ENCODE data around the gene SLC48A1.

Gene SLC48A1

DNA sequence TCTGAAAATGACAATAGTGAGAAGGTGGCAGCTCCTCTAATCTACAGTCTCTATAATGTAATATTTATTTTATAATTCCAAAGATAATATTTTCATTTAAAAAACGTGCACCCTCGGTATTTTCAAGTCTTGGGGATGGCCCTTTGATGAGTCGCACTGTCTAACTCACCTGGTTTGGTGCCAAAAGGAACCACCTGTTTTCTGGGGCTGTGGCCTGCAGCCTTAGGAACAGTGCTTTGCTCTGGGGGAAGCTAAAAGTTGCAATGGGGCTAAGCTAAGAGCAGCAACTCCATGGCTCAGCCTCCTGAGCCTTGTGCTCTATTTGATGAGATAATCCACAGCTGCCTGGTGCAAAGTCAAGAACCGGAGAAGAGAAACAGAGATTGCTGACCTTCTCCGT lies 41.3 kb upstream of the SLC48A1 start:
- H3K4me3 ChIP-seq (ENCODE audit: low read depth, low read length) = no peak overlapping the region
- TF ChIP-seq, protein P1, sequence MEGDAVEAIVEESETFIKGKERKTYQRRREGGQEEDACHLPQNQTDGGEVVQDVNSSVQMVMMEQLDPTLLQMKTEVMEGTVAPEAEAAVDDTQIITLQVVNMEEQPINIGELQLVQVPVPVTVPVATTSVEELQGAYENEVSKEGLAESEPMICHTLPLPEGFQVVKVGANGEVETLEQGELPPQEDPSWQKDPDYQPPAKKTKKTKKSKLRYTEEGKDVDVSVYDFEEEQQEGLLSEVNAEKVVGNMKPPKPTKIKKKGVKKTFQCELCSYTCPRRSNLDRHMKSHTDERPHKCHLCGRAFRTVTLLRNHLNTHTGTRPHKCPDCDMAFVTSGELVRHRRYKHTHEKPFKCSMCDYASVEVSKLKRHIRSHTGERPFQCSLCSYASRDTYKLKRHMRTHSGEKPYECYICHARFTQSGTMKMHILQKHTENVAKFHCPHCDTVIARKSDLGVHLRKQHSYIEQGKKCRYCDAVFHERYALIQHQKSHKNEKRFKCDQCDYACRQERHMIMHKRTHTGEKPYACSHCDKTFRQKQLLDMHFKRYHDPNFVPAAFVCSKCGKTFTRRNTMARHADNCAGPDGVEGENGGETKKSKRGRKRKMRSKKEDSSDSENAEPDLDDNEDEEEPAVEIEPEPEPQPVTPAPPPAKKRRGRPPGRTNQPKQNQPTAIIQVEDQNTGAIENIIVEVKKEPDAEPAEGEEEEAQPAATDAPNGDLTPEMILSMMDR (IDR thresholded peaks at IDR 0.05; ENCODE audit: low read depth, low read length) = no peak
- no peak for DNase-seq
- H3K36me3 ChIP-seq = no peaks in the 10 kb centered on the region
- H3K27me3 ChIP-seq = no peaks in the 10 kb centered on the region
- no peaks in the 10 kb centered on the region for H3K9me3 ChIP-seq
- H3K4me1 ChIP-seq = no peaks in the 10 kb centered on the region; the same call in 1 of the 2 replicates

DNA sequence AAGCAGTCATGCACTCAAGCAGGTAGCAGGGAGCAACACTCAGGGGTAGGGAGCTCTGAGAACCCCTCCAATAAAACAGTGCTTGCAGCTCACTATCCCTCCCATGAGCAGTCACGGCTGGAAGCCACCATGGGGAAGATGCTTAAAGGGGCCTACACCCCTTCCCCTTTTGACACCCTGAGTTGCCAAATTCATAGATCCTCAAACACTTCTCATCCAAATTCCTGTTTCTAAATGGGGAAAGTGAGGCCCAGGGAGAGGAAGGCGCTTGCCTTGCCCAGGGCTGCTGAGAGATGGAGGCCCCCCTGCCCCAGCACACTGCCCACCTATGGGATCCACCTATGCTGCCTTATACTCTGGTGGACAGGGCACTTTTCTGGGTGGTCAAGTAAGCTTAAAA lies 40.5 kb upstream of the SLC48A1 start:
- no peaks in the 10 kb centered on the region for H3K27me3 ChIP-seq
- H3K36me3 ChIP-seq = no peaks in the 10 kb centered on the region
- peaks cover 5% of the 10 kb centered on the region for H3K4me1 ChIP-seq
- TF ChIP-seq, protein P1 (IDR thresholded peaks at IDR 0.05; ENCODE audit: low read depth, low read length) = no peak
- H3K4me3 ChIP-seq (ENCODE audit: low read depth, low read length) = no peak overlapping the region
- H3K9me3 ChIP-seq = no peaks in the 10 kb centered on the region
- no peak for DNase-seq

DNA sequence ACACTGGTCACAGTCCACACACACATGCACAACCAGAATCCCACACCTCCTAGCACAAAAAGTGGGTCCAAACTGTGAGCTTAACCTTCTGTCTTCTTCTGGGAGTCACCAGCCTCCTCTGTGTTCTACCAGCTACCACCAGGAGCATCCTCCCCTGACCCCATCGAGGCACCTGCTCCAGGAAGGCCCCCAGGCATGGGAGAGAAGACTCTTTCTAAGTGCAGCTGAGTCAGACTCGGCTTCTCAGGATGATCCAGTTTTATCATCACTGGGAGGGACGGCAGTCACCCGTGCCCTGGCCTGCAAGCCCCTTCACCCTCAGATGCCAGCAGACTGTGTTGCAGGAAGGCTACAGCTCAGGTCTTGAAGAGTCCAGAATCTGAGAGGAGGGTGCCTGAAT lies 39.9 kb upstream of the SLC48A1 start:
- Histone ChIP-seq H3K4me1 (peaks cover 5% of the 10 kb centered on the region), H3K27me3 (no peaks in the 10 kb centered on the region), H3K36me3 (no peaks in the 10 kb centered on the region), H3K9me3 (no peaks in the 10 kb centered on the region), H3K4me3 (ENCODE audit: low read depth, low read length) (no peak overlapping the region)
- DNase-seq = no peak
- TF ChIP-seq, protein P1 (IDR thresholded peaks at IDR 0.05; ENCODE audit: low read depth, low read length) = no peak

DNA sequence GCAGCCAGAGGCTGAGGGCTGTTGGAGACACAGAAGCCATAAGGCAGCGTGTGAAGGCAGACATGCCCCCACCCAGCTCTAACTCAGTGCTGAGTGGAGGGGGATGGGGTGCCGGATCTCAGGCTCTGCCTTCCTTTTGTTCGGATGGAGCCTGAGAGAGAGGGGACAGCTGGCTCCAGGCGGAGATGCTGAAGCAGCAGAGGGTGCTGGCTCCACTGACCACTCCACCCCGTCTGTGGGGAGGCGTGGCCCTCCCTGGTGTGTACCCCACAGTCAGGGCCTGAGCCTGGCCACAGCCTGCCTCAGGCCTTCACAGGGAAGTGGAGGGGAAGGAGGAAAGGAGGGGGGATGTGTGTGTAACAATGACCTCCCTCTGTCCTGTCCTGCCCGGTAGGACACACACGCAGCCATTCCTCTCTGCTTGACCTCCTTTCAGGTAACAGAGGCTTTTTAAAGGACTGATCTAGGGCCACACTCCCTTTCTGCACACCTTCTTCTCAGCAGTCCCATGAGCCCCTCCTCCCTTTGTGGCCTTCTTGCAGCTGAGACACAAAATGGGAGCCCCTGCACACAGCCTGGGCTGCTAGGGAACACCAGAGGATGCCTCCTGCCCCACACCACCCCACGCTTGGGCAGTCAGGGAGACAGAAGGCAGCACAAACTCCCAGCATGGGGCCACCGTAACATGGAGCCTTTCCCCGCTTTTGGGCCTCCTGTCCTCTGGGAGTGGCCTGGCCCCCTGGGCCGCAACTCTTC lies 38.1 kb upstream of the SLC48A1 start:
- TF ChIP-seq, protein P1 (IDR thresholded peaks at IDR 0.05; ENCODE audit: low read depth, low read length) = no peak
- Histone ChIP-seq H3K9me3 (no peaks in the 10 kb centered on the region), H3K27me3 (no peaks in the 10 kb centered on the region), H3K4me3 (ENCODE audit: low read depth, low read length) (no peak overlapping the region), H3K4me1 (peaks cover 5% of the 10 kb centered on the region), H3K36me3 (no peaks in the 10 kb centered on the region)
- DNase-seq = no peak

DNA sequence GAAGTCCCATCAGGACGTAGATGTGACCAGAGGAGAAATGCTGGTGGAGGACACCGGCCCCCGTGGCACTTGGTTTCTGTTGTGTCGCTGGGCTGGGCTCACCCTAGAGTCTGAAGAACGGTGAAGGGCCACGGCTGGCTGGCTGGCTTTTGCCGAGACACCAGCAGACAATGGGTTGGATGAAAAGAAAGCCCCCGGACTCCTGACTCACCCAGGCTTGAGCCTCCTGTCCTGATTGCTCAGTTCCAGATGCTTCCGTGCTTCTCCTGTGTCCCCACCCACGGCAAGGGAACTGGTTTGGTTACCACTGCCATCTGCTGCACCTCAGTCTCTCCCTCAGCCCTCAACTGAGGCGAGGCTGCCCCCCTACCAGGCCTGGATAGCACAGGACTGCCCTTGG lies 37.4 kb upstream of the SLC48A1 start:
- H3K36me3 ChIP-seq = no peaks in the 10 kb centered on the region
- no peak for DNase-seq
- TF ChIP-seq, protein P1 (IDR thresholded peaks at IDR 0.05; ENCODE audit: low read depth, low read length) = no peak
- no peak overlapping the region for H3K4me3 ChIP-seq (ENCODE audit: low read depth, low read length)
- H3K9me3 ChIP-seq = no peaks in the 10 kb centered on the region
- peaks cover 5% of the 10 kb centered on the region for H3K4me1 ChIP-seq
- no peaks in the 10 kb centered on the region for H3K27me3 ChIP-seq

GRCh38 chr12:47736216-47736615 lies 36.8 kb upstream of the SLC48A1 start:
- no peak overlapping the region for H3K4me3 ChIP-seq (ENCODE audit: low read depth, low read length)
- H3K9me3 ChIP-seq = no peaks in the 10 kb centered on the region
- H3K4me1 ChIP-seq = peaks cover 9% of the 10 kb centered on the region
- H3K36me3 ChIP-seq = no peaks in the 10 kb centered on the region
- DNase-seq = no peak
- TF ChIP-seq, protein P1 (IDR thresholded peaks at IDR 0.05; ENCODE audit: low read depth, low read length) = no peak
- no peaks in the 10 kb centered on the region for H3K27me3 ChIP-seq
